OCI-LY1 (cell line): Measurements from ENCODE around the gene FMO2.

Experiments
- H2AFZ ChIP-seq: fragments of 200-600 bp; sonication (generic), shearing (Covaris generic); 2 replicates; pipeline ENCODE4 v1.6.0; 2014; ENCODE audit warnings: antibody characterized with exemption, mild to moderate bottlenecking, low read length
- H3F3A ChIP-seq: fragments of 200-600 bp; sonication (generic), shearing (Covaris generic); 2 replicates; pipeline ENCODE4 v1.6.0; 2014; ENCODE audit warnings: mild to moderate bottlenecking, antibody characterized with exemption, low read length, moderate library complexity; ENCODE audit not compliant: insufficient read depth
- H3K27ac ChIP-seq: fragments of 200-600 bp; sonication (generic); 2 replicates; pipeline ENCODE4 v1.5.1; 2014; ENCODE audit warnings: low read length, mixed run types, mild to moderate bottlenecking, low read depth; ENCODE audit not compliant: poor library complexity, severe bottlenecking
- H3K27me3 ChIP-seq: fragments of 200-600 bp; sonication (generic); 2 replicates; pipeline ENCODE4 v1.6.0; 2014; ENCODE audit warnings: antibody characterized with exemption, mild to moderate bottlenecking, low read length, moderate library complexity; ENCODE audit not compliant: insufficient read depth
- H3K36me3 ChIP-seq: fragments of 200-600 bp; sonication (generic); 2 replicates; pipeline ENCODE4 v1.6.1; 2014; ENCODE audit warnings: mild to moderate bottlenecking, antibody characterized with exemption, low read length, moderate library complexity, mixed read lengths; ENCODE audit not compliant: insufficient read depth
- H3K4me1 ChIP-seq: fragments of 200-600 bp; sonication (generic); 2 replicates; pipeline ENCODE4 v1.5.1; 2014; ENCODE audit warnings: mild to moderate bottlenecking, low read length, moderate library complexity; ENCODE audit not compliant: insufficient read depth, severe bottlenecking
- H3K4me2 ChIP-seq: fragments of 200-600 bp; sonication (generic), shearing (Covaris generic); 2 replicates; pipeline ENCODE4 v1.6.1; 2014; ENCODE audit warnings: low read length
- H3K4me3 ChIP-seq: fragments of 200-600 bp; sonication (generic); 2 replicates; pipeline ENCODE4 v1.5.1; 2014; ENCODE audit warnings: low read length, low read depth, mild to moderate bottlenecking, mixed read lengths; ENCODE audit not compliant: poor library complexity, severe bottlenecking
- H3K79me2 ChIP-seq: fragments of 200-600 bp; shearing (Covaris generic); 2 replicates; pipeline ENCODE4 v1.6.1; 2016; ENCODE audit warnings: mixed run types, low read length, mixed read lengths; ENCODE audit not compliant: insufficient read depth
- H3K9ac ChIP-seq: fragments of 200-600 bp; sonication (generic), shearing (Covaris generic); 2 replicates; pipeline ENCODE4 v1.6.1; 2014; ENCODE audit warnings: mild to moderate bottlenecking, low read length, mixed read lengths
- H3K9me2 ChIP-seq: fragments of 200-600 bp; sonication (generic), shearing (Covaris generic); 2 replicates; pipeline ENCODE4 v1.6.1; 2014; ENCODE audit warnings: low read depth, mild to moderate bottlenecking, low read length, mixed read lengths
- H3K9me3 ChIP-seq: fragments of 200-600 bp; shearing (Covaris generic); 2 replicates; pipeline ENCODE4 v1.6.1; 2014; ENCODE audit warnings: low read length, mixed read lengths
- H4K20me1 ChIP-seq: fragments of 200-600 bp; sonication (generic), shearing (Covaris generic); 2 replicates; pipeline ENCODE4 v1.6.0; 2016; ENCODE audit warnings: mild to moderate bottlenecking, low read length; ENCODE audit not compliant: insufficient read depth
- EZH2 ChIP-seq: fragments of 200-600 bp; sonication (generic), shearing (Covaris generic); IDR thresholded peaks from 2 replicates; pipeline ENCODE4 v1.8.0; 2017; ENCODE audit warnings: borderline replicate concordance, mixed run types, mild to moderate bottlenecking, antibody characterized with exemption, low read length, moderate library complexity, mixed read lengths
- TF ChIP-seq, protein P1 (sequence below): fragments of 200-600 bp; sonication (generic), shearing (Covaris generic); IDR thresholded peaks from 2 replicates; pipeline ENCODE4 v1.5.1; 2017; ENCODE audit warnings: mild to moderate bottlenecking, antibody characterized with exemption, low read length, moderate library complexity, mixed read lengths

Gene FMO2

DNA sequence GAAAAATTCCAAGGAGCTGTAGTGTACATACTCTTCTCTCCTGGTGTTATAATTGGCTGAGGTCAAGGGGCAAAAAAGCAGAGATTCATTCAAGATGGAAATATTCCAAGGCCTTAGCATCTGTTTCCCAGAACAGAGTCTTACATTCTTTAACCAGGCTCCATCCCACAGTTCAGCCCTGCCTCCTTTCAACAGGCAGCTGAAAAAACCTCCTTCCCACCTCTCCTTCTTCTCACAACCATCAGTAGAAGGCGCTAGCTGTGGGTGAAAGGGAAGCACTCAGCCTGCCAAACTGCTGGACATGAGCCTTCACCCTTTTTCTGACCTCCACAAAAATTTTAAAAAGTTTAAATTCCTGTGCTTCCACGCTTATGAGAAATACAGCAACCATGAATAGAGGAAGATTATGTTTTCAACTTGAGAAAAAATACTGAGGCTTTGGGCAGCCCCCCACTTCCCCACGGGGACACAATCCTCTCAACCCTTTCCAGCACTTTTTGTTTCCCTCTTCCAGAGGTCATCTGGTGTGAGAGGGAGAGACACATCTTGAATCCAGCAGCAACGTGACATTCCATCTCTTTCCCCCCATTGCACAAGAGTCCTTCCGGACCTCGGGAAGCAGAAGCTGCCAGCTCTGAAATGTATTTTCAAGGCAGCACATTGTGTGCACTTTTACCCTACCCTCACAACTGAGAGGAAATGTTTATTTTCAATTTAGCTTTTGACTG lies 43.2 kb upstream of the FMO2 start:
- Histone ChIP-seq H3K4me1 (no peaks in the 10 kb centered on the region), H3K9me2 (no peaks in the 10 kb centered on the region), H3K4me3 (no peak overlapping the region), H3K79me2 (no peaks in the 10 kb centered on the region), H3K4me2 (no peak overlapping the region), H3K27ac (no peak overlapping the region), H3K9ac (no peak overlapping the region), H3F3A (no peaks in the 10 kb centered on the region), H3K9me3 (no peaks in the 10 kb centered on the region), H4K20me1 (no peaks in the 10 kb centered on the region), H2AFZ (no peak overlapping the region), H3K27me3 (no peaks in the 10 kb centered on the region), H3K36me3 (no peaks in the 10 kb centered on the region)
- TF ChIP-seq, protein P1, sequence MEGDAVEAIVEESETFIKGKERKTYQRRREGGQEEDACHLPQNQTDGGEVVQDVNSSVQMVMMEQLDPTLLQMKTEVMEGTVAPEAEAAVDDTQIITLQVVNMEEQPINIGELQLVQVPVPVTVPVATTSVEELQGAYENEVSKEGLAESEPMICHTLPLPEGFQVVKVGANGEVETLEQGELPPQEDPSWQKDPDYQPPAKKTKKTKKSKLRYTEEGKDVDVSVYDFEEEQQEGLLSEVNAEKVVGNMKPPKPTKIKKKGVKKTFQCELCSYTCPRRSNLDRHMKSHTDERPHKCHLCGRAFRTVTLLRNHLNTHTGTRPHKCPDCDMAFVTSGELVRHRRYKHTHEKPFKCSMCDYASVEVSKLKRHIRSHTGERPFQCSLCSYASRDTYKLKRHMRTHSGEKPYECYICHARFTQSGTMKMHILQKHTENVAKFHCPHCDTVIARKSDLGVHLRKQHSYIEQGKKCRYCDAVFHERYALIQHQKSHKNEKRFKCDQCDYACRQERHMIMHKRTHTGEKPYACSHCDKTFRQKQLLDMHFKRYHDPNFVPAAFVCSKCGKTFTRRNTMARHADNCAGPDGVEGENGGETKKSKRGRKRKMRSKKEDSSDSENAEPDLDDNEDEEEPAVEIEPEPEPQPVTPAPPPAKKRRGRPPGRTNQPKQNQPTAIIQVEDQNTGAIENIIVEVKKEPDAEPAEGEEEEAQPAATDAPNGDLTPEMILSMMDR = no peak
- no peak for TF ChIP-seq EZH2

DNA sequence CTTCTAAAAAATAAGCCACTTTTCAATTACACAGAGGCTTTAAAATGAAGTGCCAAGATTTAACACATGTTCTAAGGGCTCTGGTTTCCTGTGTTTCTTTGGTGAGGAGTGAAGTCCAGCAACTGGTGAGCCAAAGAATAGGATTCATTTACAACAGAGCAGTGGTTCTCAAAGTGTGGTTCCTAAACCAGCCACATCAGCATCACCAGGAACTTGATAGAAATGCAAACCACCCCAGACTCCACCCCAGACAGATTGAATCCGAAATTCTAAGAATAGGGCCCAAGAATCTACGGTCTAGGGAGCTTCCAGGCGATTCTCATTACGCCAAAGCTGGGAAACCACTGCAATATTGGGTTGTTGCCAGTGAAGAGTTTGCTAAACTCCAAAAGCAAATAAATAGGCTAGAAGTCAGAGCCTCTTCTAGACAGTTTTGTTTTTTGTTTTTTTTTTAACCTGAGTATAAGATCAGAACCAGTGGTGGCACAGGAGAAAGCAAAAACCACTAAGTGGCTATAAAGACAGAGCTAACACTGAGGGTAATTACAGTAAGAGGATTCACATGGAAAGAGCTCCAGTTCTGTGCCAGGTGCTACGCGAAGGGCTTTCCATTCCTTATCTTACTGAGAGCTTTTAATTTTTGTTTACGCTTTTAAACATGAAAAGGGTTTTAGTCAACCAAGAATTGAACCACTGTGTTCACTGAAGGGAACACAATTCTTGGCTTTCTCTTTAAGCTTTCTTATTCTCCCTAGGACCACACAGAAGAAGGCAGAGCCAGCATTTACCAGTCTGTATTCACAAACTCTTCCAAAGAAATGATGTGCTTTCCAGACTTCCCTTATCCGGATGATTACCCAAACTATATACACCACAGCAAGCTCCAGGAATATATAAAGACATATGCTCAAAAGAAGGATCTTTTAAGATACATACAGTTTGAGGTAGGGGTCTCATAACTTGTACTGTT lies 42.4 kb upstream of the FMO2 start:
- H3K79me2 ChIP-seq = no peaks in the 10 kb centered on the region
- no peak overlapping the region for H3K4me2 ChIP-seq
- H3K9me2 ChIP-seq = no peaks in the 10 kb centered on the region
- H3K9ac ChIP-seq = no peak overlapping the region
- H3K27me3 ChIP-seq = no peaks in the 10 kb centered on the region
- no peaks in the 10 kb centered on the region for H3F3A ChIP-seq
- TF ChIP-seq, protein P1 = no peak
- no peak for TF ChIP-seq EZH2
- no peaks in the 10 kb centered on the region for H4K20me1 ChIP-seq
- no peaks in the 10 kb centered on the region for H3K9me3 ChIP-seq
- H3K27ac ChIP-seq = no peak overlapping the region
- H3K4me3 ChIP-seq = no peak overlapping the region
- no peak overlapping the region for H2AFZ ChIP-seq
- H3K4me1 ChIP-seq = no peaks in the 10 kb centered on the region
- H3K36me3 ChIP-seq = no peaks in the 10 kb centered on the region

GRCh38 chr1:171150156-171150555 lies 34.9 kb upstream of the FMO2 start:
- H3K4me1 ChIP-seq = no peaks in the 10 kb centered on the region
- no peak overlapping the region for H3K4me3 ChIP-seq
- H3K9me2 ChIP-seq = no peaks in the 10 kb centered on the region
- H4K20me1 ChIP-seq = no peaks in the 10 kb centered on the region
- H3K9me3 ChIP-seq = no peaks in the 10 kb centered on the region
- H3K27me3 ChIP-seq = no peaks in the 10 kb centered on the region
- H3F3A ChIP-seq = no peaks in the 10 kb centered on the region
- H3K79me2 ChIP-seq = no peaks in the 10 kb centered on the region
- no peak overlapping the region for H3K9ac ChIP-seq
- no peak for TF ChIP-seq EZH2
- TF ChIP-seq, protein P1 = no peak
- H3K4me2 ChIP-seq = no peak overlapping the region
- H2AFZ ChIP-seq = no peak overlapping the region
- no peaks in the 10 kb centered on the region for H3K36me3 ChIP-seq
- no peak overlapping the region for H3K27ac ChIP-seq
